Putamen (tissue), 1 donor: ENCODE data around the gene TSPAN3.

Experiments
- DNase-seq: peaks from one replicate; pipeline ENCODE4 v3.0.0-alpha.2; 2016; ENCODE audit warnings: low spot score

The TSPAN3 gene

GRCh38 chr15:77023576-77024272, 47.2 kb downstream of the TSPAN3 start:
- DNase-seq = no peak

DNA sequence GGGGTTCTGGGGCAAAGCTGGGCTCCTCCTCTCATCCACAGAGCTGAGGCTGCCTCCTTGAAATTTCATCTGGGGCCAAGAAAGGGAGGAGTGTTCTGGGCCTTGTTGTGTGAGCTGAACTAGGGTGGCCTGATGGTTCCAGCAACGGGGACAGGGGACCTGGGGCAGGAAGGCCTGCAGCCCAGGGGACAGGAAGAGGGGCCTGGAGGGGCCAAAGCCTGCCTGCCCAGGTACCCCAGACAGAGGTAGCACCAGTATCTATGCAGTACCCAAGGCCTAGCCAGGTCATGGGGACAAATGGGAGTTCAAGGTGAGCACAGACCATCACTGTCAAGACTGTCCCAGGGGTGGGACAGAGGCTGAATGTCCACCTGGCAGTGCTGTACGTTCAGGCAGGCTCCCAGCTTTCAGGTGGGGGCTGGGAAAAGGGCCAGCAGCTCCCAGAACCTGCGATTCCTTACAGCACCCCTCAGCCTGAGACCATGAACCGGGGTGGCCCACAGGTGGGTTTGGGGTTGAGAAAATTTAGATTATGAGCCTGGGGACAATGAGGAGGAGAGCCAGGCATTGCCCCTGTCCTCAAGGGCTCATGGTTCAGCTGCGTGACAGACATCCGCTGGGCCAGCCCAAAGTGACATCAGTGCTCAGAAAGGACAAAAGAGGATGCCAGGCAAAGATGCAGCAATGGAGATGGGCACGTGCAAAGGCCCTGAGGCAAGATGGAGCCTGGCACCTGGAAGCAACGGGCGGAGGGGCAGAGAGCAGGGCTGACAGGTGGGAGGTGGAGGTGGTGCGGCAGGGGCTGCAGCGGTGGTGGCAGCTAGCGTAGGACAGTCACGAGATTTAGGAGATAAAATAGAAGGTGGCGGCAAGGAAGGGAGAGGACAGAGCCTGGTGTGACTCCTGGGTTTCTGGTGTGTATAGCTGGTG, 48.0 kb downstream of the TSPAN3 start:
- DNase-seq = no peak

DNA sequence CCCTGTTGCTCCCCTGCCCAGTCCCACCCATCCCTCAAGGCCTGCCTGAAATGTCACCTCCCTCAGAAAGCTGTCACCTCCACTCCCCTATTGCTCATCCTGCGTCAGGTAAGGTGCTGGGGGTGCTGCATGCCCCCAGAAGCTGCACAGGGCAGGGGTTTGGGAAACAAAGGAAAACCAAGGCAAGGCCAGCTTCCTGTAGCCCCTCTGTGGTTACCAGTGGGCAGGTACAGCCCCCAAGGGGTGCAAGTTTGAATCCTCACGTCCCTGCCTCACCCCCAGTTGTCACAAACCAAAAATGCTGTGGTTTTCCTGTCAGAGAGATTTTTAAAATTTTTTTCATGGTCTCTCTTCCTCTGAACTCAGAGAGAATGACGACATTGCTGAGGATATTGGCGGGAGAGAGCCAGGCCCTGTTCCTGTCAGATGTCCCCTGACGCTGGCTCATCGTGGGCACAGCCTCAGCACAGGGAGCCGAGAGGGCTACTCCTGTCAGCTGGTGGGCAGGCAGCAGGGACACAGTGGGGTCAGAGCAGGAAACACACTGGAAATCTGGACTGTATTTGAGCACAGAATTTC, 49.0 kb downstream of the TSPAN3 start:
- DNase-seq = no peak

- DNase-seq = no peak
Observed at GRCh38 chr15:77021088-77021481, 49.8 kb downstream of the TSPAN3 start.

DNA sequence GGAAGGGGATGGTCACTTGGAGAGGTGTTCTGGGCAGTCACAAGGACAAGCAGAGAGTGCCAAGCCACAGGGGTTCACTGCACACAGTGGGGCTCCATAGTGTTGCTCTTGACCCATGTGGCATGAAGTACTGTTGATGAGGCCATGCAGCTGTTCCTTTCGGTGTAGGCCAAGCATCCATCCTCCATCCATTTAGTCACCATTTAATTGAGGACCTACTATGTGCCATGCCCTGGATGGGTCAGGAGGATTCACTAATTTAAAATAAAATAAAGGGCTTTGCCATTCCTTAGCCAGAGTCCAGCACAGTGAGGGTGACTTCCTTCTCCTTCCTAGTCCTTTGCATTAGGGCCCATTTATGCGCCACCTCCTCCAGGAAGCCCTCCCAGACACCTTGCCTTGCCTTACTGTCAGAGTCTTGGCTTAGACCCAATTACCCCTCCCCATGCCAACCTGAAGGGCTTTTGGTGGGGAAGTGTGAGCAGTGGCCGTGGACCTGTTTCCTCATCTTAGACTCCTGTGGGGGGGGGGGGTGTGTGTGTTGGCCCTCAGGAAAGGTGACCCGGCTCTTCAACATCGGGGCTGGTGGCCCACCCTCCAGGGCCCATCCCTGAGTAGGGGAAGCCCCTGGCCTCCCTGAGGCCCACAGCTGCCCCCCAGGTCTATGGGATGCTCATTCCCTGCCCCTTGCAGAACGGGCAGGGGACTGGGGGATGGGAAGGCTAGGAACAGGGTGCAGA, 50.4 kb downstream of the TSPAN3 start:
- DNase-seq = no peak

DNA sequence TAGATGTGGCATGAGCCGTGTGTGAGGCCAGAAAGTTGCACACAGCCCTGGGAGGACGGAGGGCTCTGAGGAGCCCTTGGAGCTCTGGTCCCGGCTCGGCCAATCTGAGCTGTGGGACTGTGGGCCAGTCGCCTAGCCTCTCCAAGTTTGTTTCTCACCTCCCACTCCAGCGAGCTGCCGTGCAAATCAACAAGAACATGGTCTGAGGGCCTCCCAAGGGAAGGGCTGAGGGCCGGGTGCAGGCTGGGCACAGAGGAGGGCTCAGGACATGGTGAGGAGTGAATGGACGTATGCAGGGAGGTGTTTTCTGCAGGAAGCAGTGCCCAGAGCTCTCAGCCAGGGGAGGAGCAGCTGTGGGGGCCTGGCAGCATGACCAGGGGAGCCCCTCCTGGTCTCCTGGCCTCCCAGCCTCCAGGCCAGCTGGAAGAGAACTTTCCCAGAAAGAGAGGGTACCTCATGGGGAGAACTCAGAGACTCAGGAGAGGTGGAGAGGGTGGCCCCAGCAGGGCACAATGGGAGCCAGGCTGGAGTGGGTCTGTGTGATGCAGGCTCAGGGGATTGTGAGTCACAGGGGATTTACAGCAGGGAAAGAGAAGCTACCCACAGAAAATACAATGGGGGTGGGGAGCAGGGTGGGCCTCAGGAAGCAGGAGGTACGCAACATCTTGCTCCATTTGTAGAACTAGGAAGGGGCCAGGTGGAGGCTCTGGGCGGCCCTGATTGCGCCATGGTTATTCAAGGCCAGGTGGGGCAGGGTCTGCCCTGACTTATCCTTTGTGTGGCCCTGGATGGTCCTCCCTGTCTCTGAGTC, 51.2 kb downstream of the TSPAN3 start:
- no peak for DNase-seq

DNA sequence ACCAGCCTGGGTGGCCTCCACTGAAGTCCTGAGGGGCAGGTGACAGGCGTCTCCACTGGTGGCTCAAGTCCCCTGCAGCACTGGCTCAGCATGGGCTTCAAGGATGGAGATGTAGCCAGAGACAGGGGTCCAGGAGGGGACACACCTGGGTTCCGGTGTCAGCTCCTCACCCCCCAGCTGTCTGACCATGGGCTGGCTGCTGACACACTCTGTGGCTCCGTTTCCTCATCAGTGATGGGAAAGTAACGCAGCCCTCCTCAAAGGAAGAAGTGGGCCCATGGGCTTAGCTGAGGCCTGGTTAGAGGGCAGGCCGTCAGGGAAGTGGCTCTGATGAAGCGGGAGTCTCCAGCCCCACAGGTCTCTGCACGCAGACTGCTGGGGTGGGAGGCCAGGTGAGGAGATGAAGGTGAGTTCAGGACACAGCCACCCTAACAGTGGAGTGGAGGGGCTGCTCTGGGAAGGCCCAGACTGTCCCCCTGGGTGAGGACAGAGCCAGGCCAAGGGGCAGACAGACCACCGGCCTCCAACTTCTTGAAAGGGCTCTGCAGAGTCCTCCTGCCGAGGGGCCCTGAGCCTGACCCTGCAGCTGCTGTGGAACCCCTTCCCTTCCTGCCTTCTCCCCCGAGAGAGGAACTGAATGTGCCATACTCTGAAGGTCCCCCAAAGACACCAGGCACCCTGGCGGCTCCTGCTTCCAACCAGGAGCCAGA, 52.0 kb downstream of the TSPAN3 start:
- DNase-seq = no peak

- DNase-seq = no peak
Observed at GRCh38 chr15:77017761-77018720, 52.9 kb downstream of the TSPAN3 start.

- no peak for DNase-seq
Observed at GRCh38 chr15:77017091-77017660, 53.7 kb downstream of the TSPAN3 start.

DNA sequence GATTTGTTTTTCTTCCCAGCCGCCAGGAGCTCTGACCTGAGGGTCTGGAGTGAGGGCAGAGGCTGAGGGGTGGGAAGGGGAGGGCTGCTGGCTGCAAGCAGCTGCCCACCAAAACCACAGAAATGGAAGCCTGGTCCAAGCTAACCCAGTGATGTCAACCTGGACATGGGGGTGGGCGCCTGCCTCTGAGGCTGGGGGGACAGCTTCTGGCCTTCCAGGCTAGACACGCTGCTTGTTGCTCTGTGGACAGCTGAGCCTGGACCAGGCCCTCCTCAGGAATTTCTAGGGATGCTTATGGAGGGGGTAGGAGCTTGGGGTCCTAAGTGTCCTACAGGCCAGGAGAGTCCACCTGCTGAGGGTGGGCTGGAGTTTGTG, 54.6 kb downstream of the TSPAN3 start:
- no peak for DNase-seq

GRCh38 chr15:77015646-77016320, 55.1 kb downstream of the TSPAN3 start:
- DNase-seq = no peak

DNA sequence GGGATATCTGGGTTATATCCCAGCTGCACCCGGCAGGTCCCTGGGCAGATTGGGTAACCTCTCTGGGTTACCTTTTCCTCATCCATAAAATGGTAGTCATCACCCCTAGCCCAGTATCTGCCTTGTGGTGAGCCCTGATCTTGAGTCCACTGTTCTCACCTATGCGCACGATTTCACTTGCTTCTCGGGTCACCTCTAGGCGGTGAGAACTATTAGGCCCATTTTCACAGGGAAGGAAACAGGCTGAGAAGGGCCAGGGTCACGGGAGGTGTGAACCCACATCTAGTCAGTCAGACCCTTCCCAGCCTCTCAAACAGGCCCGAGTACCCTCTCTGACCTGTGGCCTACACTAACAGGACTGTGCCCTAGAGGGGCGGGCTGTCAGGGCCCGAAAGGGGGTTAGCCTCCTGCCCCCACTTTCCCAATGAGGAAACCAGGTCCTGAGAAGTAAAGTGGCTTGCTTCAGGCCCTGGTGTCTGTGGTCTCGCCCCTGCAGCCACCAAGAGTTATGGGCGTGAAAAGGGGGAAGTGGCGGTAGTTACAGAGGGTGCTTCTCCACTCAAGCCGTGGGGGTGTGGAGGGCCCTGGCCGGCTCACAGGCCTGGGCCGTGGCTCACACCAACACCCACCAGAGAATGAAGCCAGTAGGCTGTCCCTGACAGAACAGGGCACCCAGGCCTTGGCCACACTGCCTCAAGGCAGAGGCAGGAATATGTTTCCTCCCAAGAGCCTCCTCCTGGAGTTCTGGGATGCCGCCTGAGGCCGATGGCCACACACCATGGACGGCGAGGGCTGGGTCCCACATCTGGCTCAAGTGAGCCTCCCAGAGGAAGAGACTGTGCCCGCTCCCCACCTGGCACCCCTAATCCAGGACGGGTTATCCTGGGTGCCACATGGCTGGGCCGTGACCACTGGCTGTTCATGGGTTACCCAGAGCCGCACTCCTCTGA, 56.5 kb downstream of the TSPAN3 start:
- no peak for DNase-seq

DNA sequence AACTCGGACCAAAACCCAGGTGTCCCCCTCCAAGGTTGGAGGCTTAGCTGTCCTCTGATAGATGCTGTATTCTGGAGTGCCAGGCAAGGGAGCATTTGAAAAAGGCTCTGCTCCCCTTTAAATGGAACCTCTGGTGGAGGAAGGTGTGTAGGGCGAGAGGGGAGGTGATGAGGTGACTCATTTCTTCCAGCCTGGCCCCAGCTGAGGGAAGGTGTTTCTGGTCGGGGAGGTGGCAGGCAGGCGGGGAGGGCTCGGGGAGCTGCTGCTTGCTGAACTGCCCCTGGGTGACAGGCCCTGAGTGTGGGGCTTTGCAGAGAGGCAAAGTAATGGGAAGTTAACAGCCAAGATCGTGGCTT, 57.2 kb downstream of the TSPAN3 start:
- DNase-seq = no peak

DNA sequence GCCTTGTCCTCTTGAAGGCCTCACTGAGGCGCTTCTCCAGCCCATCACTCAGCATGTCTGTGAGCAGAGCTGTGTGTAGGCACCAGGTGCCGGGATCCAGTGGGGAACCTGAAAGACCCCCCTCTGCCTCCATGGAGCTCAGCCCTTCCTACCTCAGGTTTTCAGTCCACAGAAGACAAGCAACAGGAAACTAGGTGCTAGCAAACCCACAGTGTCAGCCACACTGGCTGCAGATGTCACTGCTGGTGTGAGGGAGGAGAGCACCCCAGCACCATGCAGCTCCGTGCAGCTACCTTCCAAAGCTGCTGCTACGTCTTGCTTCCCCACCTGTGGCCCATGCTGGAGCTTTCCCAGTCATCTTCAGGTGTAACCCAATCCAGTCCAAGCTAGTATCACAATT, 58.0 kb downstream of the TSPAN3 start:
- no peak for DNase-seq

- no peak for DNase-seq
Observed at GRCh38 chr15:77012117-77012712, 58.7 kb downstream of the TSPAN3 start.

- no peak for DNase-seq
Observed at GRCh38 chr15:77010857-77011256, 60.1 kb downstream of the TSPAN3 start.

GRCh38 chr15:77010312-77010686, 60.6 kb downstream of the TSPAN3 start:
- no peak for DNase-seq
